GM12874 (cell line): ENCODE data around the gene FZD10.

Experiments
- CTCF ChIP-seq: IDR thresholded peaks from 2 replicates; pipeline ENCODE4 v1.5.1; 2011; ENCODE audit warnings: low read depth, mild to moderate bottlenecking, control low read depth, low read length, moderate library complexity; ENCODE audit not compliant: insufficient read depth

Gene FZD10

DNA sequence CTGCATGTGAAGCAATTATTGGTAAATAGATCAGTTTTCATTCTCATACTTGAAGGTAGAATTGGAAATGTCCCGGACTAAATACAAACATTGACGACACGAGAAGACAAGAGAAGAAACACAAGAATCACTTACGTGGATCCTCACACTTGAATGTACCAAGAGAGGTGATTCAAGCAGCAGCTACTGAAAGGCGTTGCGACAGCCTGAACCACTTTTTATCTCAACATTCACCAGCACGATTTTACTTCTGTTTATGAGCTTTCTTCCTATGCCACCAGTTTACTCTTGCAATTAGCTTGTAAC is 3.6 kb upstream of the FZD10 start:
- no peak for TF ChIP-seq CTCF

GRCh38 chr12:130160306-130160705 is 2.0 kb upstream of the FZD10 start:
- TF ChIP-seq CTCF, result no peak

GRCh38 chr12:130160711-130161231 is 1.5 kb upstream of the FZD10 start:
- no peak for TF ChIP-seq CTCF

GRCh38 chr12:130161261-130162243 is 712 bp upstream of the FZD10 start:
- TF ChIP-seq CTCF, result no peak

DNA sequence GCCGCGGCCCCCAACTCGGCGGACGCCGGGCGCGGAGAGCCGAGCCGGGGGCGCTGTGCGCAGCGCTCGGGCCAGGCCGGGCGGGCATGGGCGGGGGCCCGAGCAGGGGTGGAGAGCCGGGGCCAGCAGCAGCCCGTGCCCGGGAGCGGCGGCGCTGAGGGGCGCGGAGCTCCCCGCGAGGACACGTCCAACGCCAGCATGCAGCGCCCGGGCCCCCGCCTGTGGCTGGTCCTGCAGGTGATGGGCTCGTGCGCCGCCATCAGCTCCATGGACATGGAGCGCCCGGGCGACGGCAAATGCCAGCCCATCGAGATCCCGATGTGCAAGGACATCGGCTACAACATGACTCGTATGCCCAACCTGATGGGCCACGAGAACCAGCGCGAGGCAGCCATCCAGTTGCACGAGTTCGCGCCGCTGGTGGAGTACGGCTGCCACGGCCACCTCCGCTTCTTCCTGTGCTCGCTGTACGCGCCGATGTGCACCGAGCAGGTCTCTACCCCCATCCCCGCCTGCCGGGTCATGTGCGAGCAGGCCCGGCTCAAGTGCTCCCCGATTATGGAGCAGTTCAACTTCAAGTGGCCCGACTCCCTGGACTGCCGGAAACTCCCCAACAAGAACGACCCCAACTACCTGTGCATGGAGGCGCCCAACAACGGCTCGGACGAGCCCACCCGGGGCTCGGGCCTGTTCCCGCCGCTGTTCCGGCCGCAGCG is 639 bp downstream of the FZD10 start:
- TF ChIP-seq CTCF, result no peak

DNA sequence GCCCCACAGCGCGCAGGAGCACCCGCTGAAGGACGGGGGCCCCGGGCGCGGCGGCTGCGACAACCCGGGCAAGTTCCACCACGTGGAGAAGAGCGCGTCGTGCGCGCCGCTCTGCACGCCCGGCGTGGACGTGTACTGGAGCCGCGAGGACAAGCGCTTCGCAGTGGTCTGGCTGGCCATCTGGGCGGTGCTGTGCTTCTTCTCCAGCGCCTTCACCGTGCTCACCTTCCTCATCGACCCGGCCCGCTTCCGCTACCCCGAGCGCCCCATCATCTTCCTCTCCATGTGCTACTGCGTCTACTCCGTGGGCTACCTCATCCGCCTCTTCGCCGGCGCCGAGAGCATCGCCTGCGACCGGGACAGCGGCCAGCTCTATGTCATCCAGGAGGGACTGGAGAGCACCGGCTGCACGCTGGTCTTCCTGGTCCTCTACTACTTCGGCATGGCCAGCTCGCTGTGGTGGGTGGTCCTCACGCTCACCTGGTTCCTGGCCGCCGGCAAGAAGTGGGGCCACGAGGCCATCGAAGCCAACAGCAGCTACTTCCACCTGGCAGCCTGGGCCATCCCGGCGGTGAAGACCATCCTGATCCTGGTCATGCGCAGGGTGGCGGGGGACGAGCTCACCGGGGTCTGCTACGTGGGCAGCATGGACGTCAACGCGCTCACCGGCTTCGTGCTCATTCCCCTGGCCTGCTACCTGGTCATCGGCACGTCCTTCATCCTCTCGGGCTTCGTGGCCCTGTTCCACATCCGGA is 1.4 kb downstream of the FZD10 start:
- TF ChIP-seq CTCF, result no peak

- no peak for TF ChIP-seq CTCF
These were observed 1.9 kb downstream of the FZD10 start for GRCh38 chr12:130164216-130164542.
